GM19397 (cell line): ENCODE results near the gene DSC2.

ENCODE experiments used
- ATAC-seq: cut with Tn5 transposase; IDR thresholded peaks from one replicate; pipeline ENCODE4 v1.9.1; 2021; ENCODE audit warnings: mild to moderate bottlenecking, moderate library complexity; ENCODE audit not compliant: unreplicated experiment

Gene DSC2

GRCh38 chr18:31099450-31100230 is 2.6 kb downstream of the DSC2 start:
- no peak for ATAC-seq

- no peak for ATAC-seq
Observed at GRCh38 chr18:31098878-31099277, 3.3 kb downstream of the DSC2 start.

DNA sequence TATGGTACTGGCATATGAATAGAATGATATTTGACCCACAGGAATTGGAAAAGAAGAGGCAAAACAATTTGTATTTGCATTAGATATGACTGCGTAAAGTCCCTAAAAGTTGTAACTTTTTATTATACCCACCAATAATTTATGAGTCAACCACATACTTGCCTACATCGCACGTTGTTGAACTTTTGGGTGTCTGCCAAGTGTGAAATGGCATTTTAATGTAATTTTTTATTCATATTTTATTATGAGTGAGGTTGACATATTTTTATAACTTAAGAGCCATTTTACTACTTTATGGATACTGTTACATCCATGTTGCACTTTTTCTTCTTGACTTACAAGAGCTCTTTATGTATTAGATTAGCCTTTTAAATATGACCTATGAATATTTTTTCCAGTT is 4.6 kb downstream of the DSC2 start:
- no peak for ATAC-seq

- ATAC-seq, result no peak
Observed at GRCh38 chr18:31093880-31094279, 8.3 kb downstream of the DSC2 start.

DNA sequence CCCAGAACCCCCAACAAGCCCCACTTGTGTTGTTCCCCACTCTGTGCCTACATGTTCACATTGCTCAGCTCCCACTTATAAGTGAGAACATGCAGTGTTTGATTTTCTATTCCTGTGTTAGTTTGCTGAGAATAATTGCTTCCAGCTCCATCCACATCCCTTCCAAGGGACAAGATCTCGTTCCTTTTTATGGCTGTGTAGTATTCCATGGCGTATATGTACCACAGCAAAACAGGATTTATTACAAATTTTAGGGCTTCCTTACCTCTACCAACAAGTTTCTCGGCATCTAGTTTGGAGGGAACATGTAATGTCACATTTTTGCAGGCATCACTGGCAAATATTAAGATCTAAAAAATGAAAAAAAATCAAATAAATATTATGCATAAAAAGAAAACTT is 8.9 kb downstream of the DSC2 start:
- ATAC-seq, result no peak

GRCh38 chr18:31091350-31091749 is 10.9 kb downstream of the DSC2 start:
- no peak for ATAC-seq

- ATAC-seq, result no peak
Observed at GRCh38 chr18:31088532-31088931, 13.7 kb downstream of the DSC2 start.

DNA sequence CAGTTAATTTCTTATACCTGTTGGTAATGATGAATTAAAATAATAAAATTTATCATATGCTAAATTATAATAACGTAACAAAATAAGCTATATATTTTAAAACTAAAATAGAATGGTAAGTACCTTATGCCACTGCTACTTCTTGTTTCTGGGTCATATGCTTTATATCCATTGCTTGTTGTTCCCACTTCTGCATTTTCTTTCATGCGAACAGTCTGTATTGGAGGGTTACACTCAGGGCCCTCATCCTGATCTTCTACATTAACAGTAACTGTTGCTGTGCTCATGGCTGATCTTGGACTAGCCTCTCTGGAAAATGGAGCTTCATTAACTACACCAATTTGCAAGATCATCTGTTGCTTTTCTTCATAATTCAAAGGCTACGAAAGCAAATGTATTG is 22.2 kb downstream of the DSC2 start:
- no peak for ATAC-seq

GRCh38 chr18:31077878-31078277 is 24.3 kb downstream of the DSC2 start:
- no peak for ATAC-seq

DNA sequence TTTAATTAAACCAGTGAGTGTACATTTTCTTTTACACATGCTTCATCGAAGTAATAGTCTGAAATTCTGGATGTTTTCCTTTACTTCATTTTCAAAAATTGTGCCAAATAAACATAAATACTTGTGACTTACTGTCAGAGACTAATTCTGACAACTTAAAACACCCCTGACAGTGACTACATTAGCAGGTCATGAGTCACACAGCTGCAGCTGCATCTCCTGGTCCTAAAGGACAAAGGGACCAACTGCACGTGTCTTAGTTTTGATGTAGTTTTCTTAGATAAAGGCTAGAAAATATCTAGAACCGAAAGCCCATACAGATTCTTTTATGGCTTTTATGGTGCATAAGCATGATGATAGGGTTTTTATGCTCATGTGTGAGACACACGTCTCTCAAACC is 30.0 kb downstream of the DSC2 start:
- ATAC-seq, result no peak

GRCh38 chr18:31070206-31070605 is 32.0 kb downstream of the DSC2 start:
- ATAC-seq, result no peak

GRCh38 chr18:31066266-31066665 is 36.0 kb downstream of the DSC2 start:
- no peak for ATAC-seq

- no peak for ATAC-seq
Observed at GRCh38 chr18:31065036-31065773, 37.0 kb downstream of the DSC2 start.

- ATAC-seq, result peak; percentile 53
Observed at GRCh38 chr18:31064130-31064529, 38.1 kb downstream of the DSC2 start.

DNA sequence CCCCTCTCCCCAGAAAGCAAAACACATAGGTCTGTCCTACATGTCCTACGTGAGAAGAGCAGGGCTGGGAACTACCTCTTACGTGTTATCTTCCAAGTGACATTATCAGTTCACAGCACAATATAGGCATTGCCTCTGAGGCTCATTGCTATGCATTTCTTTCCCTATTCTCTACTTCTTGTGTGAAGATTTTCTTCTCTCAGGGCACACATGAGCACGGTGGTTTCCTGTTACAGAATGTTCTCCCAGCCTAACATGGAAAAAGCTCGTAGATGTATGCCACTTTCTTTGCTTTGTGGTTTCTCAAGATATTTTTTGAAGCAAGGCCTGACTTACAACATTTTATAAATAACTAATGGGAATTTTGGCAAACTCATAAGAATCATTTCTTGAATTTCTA is 40.3 kb downstream of the DSC2 start:
- no peak for ATAC-seq

GRCh38 chr18:31058897-31059296 is 43.3 kb downstream of the DSC2 start:
- ATAC-seq, result no peak

DNA sequence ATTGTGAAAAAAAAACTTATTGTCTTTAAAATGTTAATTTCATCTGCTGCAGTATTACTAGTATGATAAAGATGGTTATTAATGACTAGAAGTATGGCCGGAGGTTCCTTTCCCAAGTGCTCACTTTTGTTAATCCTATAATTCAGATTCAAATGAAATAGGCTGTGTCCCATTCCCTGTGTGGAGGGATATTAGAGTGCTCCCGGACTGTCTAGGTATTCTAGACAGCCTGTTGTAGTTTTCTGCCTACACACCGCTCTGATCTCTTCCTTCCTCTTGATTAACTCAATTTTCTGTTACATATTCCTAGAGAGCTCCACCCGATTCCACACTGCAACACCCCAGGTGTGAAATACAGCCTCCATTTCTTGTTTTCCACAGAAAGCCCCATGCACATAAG is 44.3 kb downstream of the DSC2 start:
- ATAC-seq, result no peak

DNA sequence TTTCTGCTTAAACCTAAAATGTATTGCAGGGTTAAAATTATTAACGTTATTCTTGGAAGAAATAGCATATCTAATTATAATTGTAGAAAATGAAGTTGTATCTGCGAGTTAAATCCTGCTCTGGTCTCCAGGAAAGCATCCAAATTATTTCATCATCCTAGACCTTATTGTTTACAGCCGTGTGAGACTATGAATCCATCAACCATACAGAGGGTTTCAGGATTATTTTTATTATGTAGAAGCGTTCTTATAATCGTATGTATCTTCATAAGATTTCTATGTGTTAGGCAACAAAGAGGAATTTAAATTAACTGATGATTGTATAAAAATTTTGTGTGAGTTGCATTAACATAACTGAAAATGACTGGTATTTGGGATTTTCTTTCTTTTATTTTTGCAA is 45.2 kb downstream of the DSC2 start:
- ATAC-seq, result no peak

DNA sequence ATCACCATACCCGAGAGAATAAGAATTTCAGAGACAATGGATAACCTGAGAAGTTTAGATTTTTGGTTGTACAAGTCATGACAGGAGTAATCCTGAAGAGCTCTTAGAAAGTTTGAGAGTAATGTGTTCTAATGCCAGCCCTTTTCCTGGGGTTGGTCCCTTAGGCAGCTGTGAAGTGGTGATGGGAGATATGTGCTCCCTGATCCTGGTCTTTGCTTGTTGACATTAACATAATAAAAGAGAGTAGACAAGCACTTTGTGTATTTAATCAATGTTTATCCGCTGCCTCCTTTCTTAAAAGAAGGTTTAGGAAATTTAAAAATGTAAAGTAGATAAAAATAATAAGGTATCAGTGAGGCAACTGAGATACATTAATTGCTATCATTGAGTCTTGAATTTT is 45.9 kb downstream of the DSC2 start:
- ATAC-seq, result no peak

- no peak for ATAC-seq
Observed at GRCh38 chr18:31050635-31051034, 51.6 kb downstream of the DSC2 start.

DNA sequence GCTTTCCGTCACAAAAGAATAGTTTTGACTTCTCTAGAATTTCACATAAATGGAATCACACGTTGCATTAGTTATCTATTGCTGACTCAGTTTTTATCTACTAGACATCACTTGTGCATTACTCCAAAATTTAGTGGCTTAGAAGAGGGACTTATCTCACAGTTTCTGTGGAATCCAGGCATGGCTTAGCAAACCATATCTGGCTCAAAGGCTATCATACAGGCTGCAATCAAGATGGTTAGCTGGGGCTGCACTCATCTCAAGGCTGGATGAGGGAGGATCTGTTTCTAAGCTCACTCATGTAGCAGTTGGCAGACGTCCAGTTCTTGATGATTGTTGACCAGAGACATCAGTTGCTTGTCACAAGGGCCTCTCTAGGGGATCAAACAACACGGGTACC is 53.0 kb downstream of the DSC2 start:
- no peak for ATAC-seq

DNA sequence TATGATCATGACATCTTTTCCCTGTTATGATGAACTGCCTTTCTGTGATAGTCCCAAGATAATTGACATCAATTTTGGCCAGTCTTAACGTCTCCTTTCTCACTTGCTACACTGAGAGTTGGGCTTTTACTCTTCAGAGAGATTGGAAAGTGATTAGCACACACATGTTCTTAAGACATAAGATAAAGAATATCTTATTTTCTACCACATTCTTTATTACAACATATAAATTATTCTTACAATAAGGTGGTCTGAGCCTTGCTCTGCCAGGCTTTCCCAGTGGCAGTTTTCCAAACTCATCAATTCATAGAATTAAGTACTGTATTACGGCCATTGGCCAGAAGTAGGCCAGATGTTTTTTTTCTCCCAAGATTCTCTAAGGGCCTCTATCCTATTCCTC is 54.0 kb downstream of the DSC2 start:
- no peak for ATAC-seq

DNA sequence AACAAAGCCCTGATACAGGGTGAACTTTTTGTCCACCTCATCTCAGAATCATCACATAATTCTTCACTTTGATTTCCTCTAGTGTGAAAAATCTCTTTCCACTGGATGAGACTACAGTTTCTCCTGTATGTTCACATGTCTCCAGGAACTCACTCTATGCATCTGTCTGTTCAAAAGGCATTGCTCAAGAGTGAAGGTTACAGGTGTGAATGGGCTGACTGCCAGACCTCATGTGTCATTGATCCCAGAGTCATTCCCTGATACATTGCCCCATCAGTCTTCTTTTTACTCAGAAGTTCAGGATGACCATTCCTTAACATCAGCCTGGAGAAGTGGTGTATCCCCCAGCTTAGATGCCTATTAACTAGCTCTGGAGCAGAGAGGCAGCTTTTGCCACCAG is 55.3 kb downstream of the DSC2 start:
- no peak for ATAC-seq
